Trophoblast cell (in vitro differentiated cells and primary cell): Measurements from ENCODE around the gene SLC43A3.
"Not testable (repeated sequence)": the region's sequence is repeated elsewhere in the genome, so short reads cannot be mapped to it uniquely, and the experiment has no call there.

Experiments used
- DNase-seq, 2 donors: peaks; one replicate each; pipeline ENCODE4 v3.0.0-alpha.2; 2016
- H2AFZ ChIP-seq: 2 replicates; pipeline ENCODE4 v1.6.1; 2013; ENCODE audit warnings: low read length, moderate library complexity, mild to moderate bottlenecking; ENCODE audit not compliant: insufficient read depth, poor library complexity
- H2AK5ac ChIP-seq: 2 replicates; pipeline ENCODE4 v1.6.1; 2013; ENCODE audit warnings: mild to moderate bottlenecking, low read length
- H2BK120ac ChIP-seq: 2 replicates; pipeline ENCODE4 v1.6.1; 2013; ENCODE audit warnings: low read length, mild to moderate bottlenecking, moderate library complexity; ENCODE audit not compliant: insufficient read depth, poor library complexity
- H2BK12ac ChIP-seq: 2 replicates; pipeline ENCODE4 v1.6.1; 2013; ENCODE audit warnings: mild to moderate bottlenecking, low read length, moderate library complexity
- H2BK5ac ChIP-seq: 2 replicates; pipeline ENCODE4 v1.6.1; 2013; ENCODE audit warnings: low read length, low read depth, moderate library complexity, mild to moderate bottlenecking; ENCODE audit not compliant: poor library complexity
- H3K14ac ChIP-seq: 2 replicates; pipeline ENCODE4 v1.6.1; 2013; ENCODE audit warnings: mild to moderate bottlenecking, low read length
- H3K18ac ChIP-seq: 2 replicates; pipeline ENCODE4 v1.6.1; 2013; ENCODE audit warnings: mild to moderate bottlenecking, low read length
- H3K23ac ChIP-seq: 2 replicates; pipeline ENCODE4 v1.6.1; 2013; ENCODE audit warnings: low read length
- H3K27ac ChIP-seq: 2 replicates; pipeline ENCODE4 v1.5.1; 2013; ENCODE audit warnings: low read depth, mild to moderate bottlenecking, inconsistent platforms, low read length, moderate library complexity
- H3K27me3 ChIP-seq: 2 replicates; pipeline ENCODE4 v1.6.1; 2013; ENCODE audit warnings: inconsistent platforms, mild to moderate bottlenecking, low read length, moderate library complexity; ENCODE audit not compliant: insufficient read depth
- H3K36me3 ChIP-seq, 2 experiments: 1 replicate in 1 of 2; 2 replicates in 1 of 2; pipeline ENCODE4 v1.6.1; 2013; ENCODE audit warnings: low read length in 2 of 2, mild to moderate bottlenecking in 2 of 2, moderate library complexity in 1 of 2; ENCODE audit not compliant: insufficient read depth in 2 of 2, control insufficient read depth in 1 of 2
- H3K4ac ChIP-seq: 2 replicates; pipeline ENCODE4 v1.6.1; 2013; ENCODE audit warnings: low read depth, mild to moderate bottlenecking, low read length, moderate library complexity
- H3K4me1 ChIP-seq, 2 experiments: 1 replicate in 1 of 2; 2 replicates in 1 of 2; pipeline ENCODE4 v1.6.1; 2013; ENCODE audit warnings: low read length in 2 of 2, mild to moderate bottlenecking in 2 of 2, moderate library complexity in 1 of 2; ENCODE audit not compliant: insufficient read depth in 2 of 2, control insufficient read depth in 1 of 2
- H3K4me2 ChIP-seq: 2 replicates; pipeline ENCODE4 v1.6.1; 2013; ENCODE audit warnings: inconsistent platforms, mild to moderate bottlenecking, low read length, moderate library complexity
- H3K4me3 ChIP-seq: 2 replicates; pipeline ENCODE4 v1.5.1; 2013; ENCODE audit warnings: mild to moderate bottlenecking, low read depth, low read length, inconsistent platforms
- H3K79me1 ChIP-seq: one replicate; pipeline ENCODE4 v1.6.1; 2013; ENCODE audit warnings: low read length
- H3K79me2 ChIP-seq: 2 replicates; pipeline ENCODE4 v1.6.1; 2013; ENCODE audit warnings: low read length, mild to moderate bottlenecking; ENCODE audit not compliant: control insufficient read depth, insufficient read depth, poor library complexity
- H3K9ac ChIP-seq: 2 replicates; pipeline ENCODE4 v1.6.1; 2013; ENCODE audit warnings: mild to moderate bottlenecking, low read length
- H3K9me3 ChIP-seq: 2 replicates; pipeline ENCODE4 v1.6.1; 2013; ENCODE audit warnings: low read depth, mild to moderate bottlenecking, control low read depth, inconsistent platforms, low read length; ENCODE audit not compliant: insufficient read depth
- H4K12ac ChIP-seq: 2 replicates; pipeline ENCODE4 v1.6.1; 2013; ENCODE audit warnings: low read depth, mild to moderate bottlenecking, low read length, moderate library complexity
- H4K8ac ChIP-seq: 2 replicates; pipeline ENCODE4 v1.6.1; 2013; ENCODE audit warnings: low read depth, mild to moderate bottlenecking, low read length, moderate library complexity
- H4K91ac ChIP-seq: one replicate; pipeline ENCODE4 v1.6.1; 2013; ENCODE audit warnings: low read depth, mild to moderate bottlenecking, low read length, moderate library complexity
- WGBS: extraction: QIAGEN DNeasy Blood & Tissue Kit; methylation state at CpG from one replicate; pipeline ENCODE4 v1.1.7; 2013; ENCODE audit warnings: missing lambda C conversion rate; ENCODE audit not compliant: insufficient read length, insufficient coverage; ENCODE audit errors: extremely low coverage; 5-methylcytosine and 5-hydroxymethylcytosine counted together

The SLC43A3 gene

GRCh38 chr11:57453543-57454177, 26.7 kb upstream of the SLC43A3 start:
- no peak overlapping the region for H3K4me3 ChIP-seq
- no peak overlapping the region for H3K4ac ChIP-seq
- H3K79me2 ChIP-seq = no peaks in the 10 kb centered on the region
- no peak overlapping the region for H4K91ac ChIP-seq
- H3K23ac ChIP-seq = no peak overlapping the region
- no peak overlapping the region for H2AK5ac ChIP-seq
- no peaks in the 10 kb centered on the region for H3K79me1 ChIP-seq
- no peak overlapping the region for H3K18ac ChIP-seq
- no peak overlapping the region for H4K8ac ChIP-seq
- no CpG with 5 or more reads among the region's 2 CpGs for WGBS
- H2BK120ac ChIP-seq = no peak overlapping the region
- H3K27ac ChIP-seq = no peak overlapping the region
- H2AFZ ChIP-seq = no peak overlapping the region
- H3K4me1 ChIP-seq = peaks cover 2 to 3% of the 10 kb centered on the region in 2 experiments
- no peak overlapping the region for H2BK5ac ChIP-seq
- H3K9ac ChIP-seq = no peak overlapping the region
- no peak overlapping the region for H3K14ac ChIP-seq
- no peak for DNase-seq
- H3K9me3 ChIP-seq = peaks cover 5% of the 10 kb centered on the region
- H2BK12ac ChIP-seq = no peak overlapping the region
- no peaks in the 10 kb centered on the region for H3K36me3 ChIP-seq
- H3K27me3 ChIP-seq = peaks cover 10% of the 10 kb centered on the region
- H4K12ac ChIP-seq = no peak overlapping the region
- no peak overlapping the region for H3K4me2 ChIP-seq

- Histone ChIP-seq H3K9ac (no peak overlapping the region), H3K4me1 (no peaks in the 10 kb centered on the region), H3K4me2 (no peak overlapping the region), H3K79me1 (no peaks in the 10 kb centered on the region), H3K9me3 (peaks cover 2% of the 10 kb centered on the region), H3K23ac (no peak overlapping the region), H2AK5ac (no peak overlapping the region), H3K4ac (no peak overlapping the region), H4K12ac (no peak overlapping the region), H3K27ac (no peak overlapping the region), H4K8ac (no peak overlapping the region), H2BK5ac (no peak overlapping the region), H3K14ac (no peak overlapping the region), H3K27me3 (no peaks in the 10 kb centered on the region), H3K36me3 (no peaks in the 10 kb centered on the region), H2BK120ac (no peak overlapping the region), H4K91ac (no peak overlapping the region), H3K18ac (no peak overlapping the region), H2BK12ac (no peak overlapping the region), H3K4me3 (no peak overlapping the region), H3K79me2 (no peaks in the 10 kb centered on the region), H2AFZ (no peak overlapping the region)
- WGBS = no CpG with 5 or more reads among the region's 1 CpG
- DNase-seq = peak in 1 of 2 donors; percentile 42
These were observed 19.1 kb upstream of the SLC43A3 start for GRCh38 chr11:57446055-57446454.

- WGBS = no CpG with 5 or more reads among the region's 9 CpGs
- not testable (repeated sequence) for H3K36me3 ChIP-seq, H3K27me3 ChIP-seq, H3K9me3 ChIP-seq, H3K14ac ChIP-seq, H2BK12ac ChIP-seq, H3K4ac ChIP-seq, H2BK120ac ChIP-seq, H3K23ac ChIP-seq, H2BK5ac ChIP-seq, H3K9ac ChIP-seq, H4K12ac ChIP-seq, H3K27ac ChIP-seq, H3K79me2 ChIP-seq, H2AK5ac ChIP-seq, H4K91ac ChIP-seq, H4K8ac ChIP-seq, H2AFZ ChIP-seq, H3K18ac ChIP-seq, H3K4me1 ChIP-seq, H3K4me2 ChIP-seq, H3K4me3 ChIP-seq, H3K79me1 ChIP-seq, DNase-seq
These were observed 18.1 kb upstream of the SLC43A3 start for GRCh38 chr11:57445122-57445394.

GRCh38 chr11:57444362-57445121, 17.6 kb upstream of the SLC43A3 start:
- no CpG with 5 or more reads among the region's 9 CpGs for WGBS
- H3K27me3 ChIP-seq = no peaks in the 10 kb centered on the region

More at GRCh38 chr11:57444362-57445121, 17.6 kb upstream of the SLC43A3 start:
- no peaks in the 10 kb centered on the region for H3K9me3 ChIP-seq
- H3K9ac ChIP-seq = no peak overlapping the region
- no peak overlapping the region for H3K18ac ChIP-seq
- H2BK12ac ChIP-seq = no peak overlapping the region
- no peaks in the 10 kb centered on the region for H3K4me1 ChIP-seq
- no peak overlapping the region for H4K91ac ChIP-seq
- no peaks in the 10 kb centered on the region for H3K79me1 ChIP-seq
- no peak overlapping the region for H3K4me2 ChIP-seq
- H3K4ac ChIP-seq = no peak overlapping the region
- no peak overlapping the region for H2BK5ac ChIP-seq
- H2AK5ac ChIP-seq = no peak overlapping the region
- no peak overlapping the region for H3K23ac ChIP-seq
- H4K12ac ChIP-seq = no peak overlapping the region
- no peaks in the 10 kb centered on the region for H3K36me3 ChIP-seq
- H3K4me3 ChIP-seq = no peak overlapping the region
- H4K8ac ChIP-seq = no peak overlapping the region
- no peaks in the 10 kb centered on the region for H3K79me2 ChIP-seq
- peak; percentile 76 to 87 for DNase-seq
- H3K27ac ChIP-seq = no peak overlapping the region
- no peak overlapping the region for H2BK120ac ChIP-seq
- H3K14ac ChIP-seq = no peak overlapping the region
- H2AFZ ChIP-seq = no peak overlapping the region
